Subcutaneous abdominal adipose tissue (tissue), 5 donors: ENCODE measurements around the gene MLLT6.

Experiments
- H3K27ac ChIP-seq: one replicate; pipeline ENCODE4 v1.7.0; 2013; ENCODE audit warnings: low read depth, mild to moderate bottlenecking, inconsistent platforms, low read length, moderate library complexity
- H3K27me3 ChIP-seq, 5 donors: one replicate each; pipeline ENCODE4 v1.7.0; 2013; ENCODE audit warnings: low read length in 5 of 5, inconsistent platforms in 1 of 5; ENCODE audit not compliant: control insufficient read depth in 5 of 5, insufficient read depth in 4 of 5
- H3K36me3 ChIP-seq, 5 donors: one replicate each; pipeline ENCODE4 v1.7.0; 2013; ENCODE audit warnings: low read length in 5 of 5; ENCODE audit not compliant: control insufficient read depth in 5 of 5, insufficient read depth in 5 of 5
- H3K4me1 ChIP-seq, 5 donors: one replicate each; pipeline ENCODE4 v1.7.0; 2013; ENCODE audit warnings: low read length in 5 of 5, mild to moderate bottlenecking in 3 of 5, moderate library complexity in 1 of 5; ENCODE audit not compliant: control insufficient read depth in 5 of 5, insufficient read depth in 5 of 5
- H3K4me3 ChIP-seq, 5 donors: one replicate each; pipeline ENCODE4 v1.7.0; 2013; ENCODE audit warnings: low read length in 5 of 5, low read depth in 1 of 5
- H3K9ac ChIP-seq, 5 donors: one replicate each; pipeline ENCODE4 v1.7.0; 2013; ENCODE audit warnings: low read length in 5 of 5, mild to moderate bottlenecking in 4 of 5, moderate library complexity in 3 of 5
- H3K9me3 ChIP-seq, 5 donors: one replicate each; pipeline ENCODE4 v1.7.0; 2013; ENCODE audit warnings: low read length in 5 of 5; ENCODE audit not compliant: control insufficient read depth in 5 of 5
- donor health status: healthy.
- donor health status: healthy.
- donor health status: healthy.
- donor health status: healthy.
- donor health status: healthy.

MLLT6 gene

GRCh38 chr17:38733982-38734973 lies 29.2 kb downstream of the MLLT6 start:
- no peak overlapping the region for H3K27ac ChIP-seq
- peaks cover 0 to 60% (median 42%) of the 10 kb centered on the region in 5 donors for H3K36me3 ChIP-seq
- no peak overlapping the region for H3K4me3 ChIP-seq
- H3K27me3 ChIP-seq = no peaks in the 10 kb centered on the region
- H3K4me1 ChIP-seq = peaks cover 7 to 40% (median 36%) of the 10 kb centered on the region in 5 donors
- H3K9me3 ChIP-seq = no peaks in the 10 kb centered on the region
- no peak overlapping the region for H3K9ac ChIP-seq

GRCh38 chr17:38735161-38735997 lies 30.3 kb downstream of the MLLT6 start:
- H3K27ac ChIP-seq = no peak overlapping the region
- H3K36me3 ChIP-seq = peaks cover 0 to 68% (median 50%) of the 10 kb centered on the region in 5 donors
- H3K27me3 ChIP-seq = no peaks in the 10 kb centered on the region
- H3K4me3 ChIP-seq = no peak overlapping the region
- H3K9ac ChIP-seq = no peak overlapping the region
- peaks cover 7 to 34% (median 30%) of the 10 kb centered on the region in 5 donors for H3K4me1 ChIP-seq
- H3K9me3 ChIP-seq = no peaks in the 10 kb centered on the region

DNA sequence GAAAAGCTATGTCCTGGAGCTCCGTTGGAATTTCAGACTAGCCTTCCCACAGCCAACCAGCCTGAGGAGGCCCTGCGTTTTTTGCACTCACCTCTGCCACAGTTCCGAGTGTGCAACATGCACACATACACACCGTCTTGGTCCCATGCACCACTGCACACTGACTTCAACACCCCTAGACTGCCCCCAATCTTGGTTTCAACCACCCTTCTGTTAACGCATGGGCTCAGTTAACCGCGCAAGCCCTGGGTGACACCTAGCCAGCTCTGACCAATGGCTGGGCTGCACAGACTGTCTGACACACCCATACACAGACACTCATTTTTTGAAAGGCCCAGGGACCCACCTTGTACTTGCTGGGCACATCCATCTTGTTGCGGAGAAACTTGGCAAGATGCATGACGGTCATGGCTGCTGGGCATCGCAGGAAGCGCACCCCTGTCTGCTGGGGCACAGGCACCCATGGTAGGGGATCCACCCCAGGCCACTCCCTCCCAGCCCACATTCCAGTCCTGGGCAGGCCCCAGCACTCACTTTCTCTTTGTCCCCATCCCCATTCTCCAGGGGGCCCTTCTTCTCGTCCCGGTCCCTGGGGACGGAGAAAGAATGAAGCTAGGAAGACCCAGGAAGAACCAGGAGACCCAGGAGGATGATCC lies 33.1 kb downstream of the MLLT6 start:
- Histone ChIP-seq H3K9ac (no peak overlapping the region), H3K9me3 (no peaks in the 10 kb centered on the region), H3K36me3 (peaks cover 0 to 54% (median 42%) of the 10 kb centered on the region in 5 donors), H3K27me3 (no peaks in the 10 kb centered on the region), H3K27ac (no peak overlapping the region), H3K4me1 (peaks cover 6 to 30% (median 22%) of the 10 kb centered on the region in 5 donors), H3K4me3 (no peak overlapping the region)

DNA sequence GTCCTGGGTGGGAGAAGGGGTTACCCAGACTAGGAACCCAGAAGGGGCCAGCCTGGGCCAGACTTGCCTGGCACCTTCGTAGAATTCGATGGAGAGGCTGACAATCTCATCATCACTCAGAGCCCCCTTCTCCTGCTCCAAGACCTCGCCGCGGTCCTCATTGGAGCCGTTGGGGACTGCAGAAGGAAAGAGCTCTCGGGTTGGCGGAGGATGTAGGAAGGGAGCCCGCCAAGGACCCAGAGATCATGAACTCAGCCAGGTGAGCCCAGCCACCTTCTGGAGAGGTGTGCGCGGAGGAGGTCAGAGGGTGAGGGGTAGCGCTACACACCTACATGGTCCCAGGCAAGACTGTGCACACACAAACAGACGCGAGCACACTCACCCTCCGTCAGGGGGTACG lies 33.6 kb downstream of the MLLT6 start:
- H3K9me3 ChIP-seq = no peaks in the 10 kb centered on the region
- no peak overlapping the region for H3K27ac ChIP-seq
- H3K4me3 ChIP-seq = no peak overlapping the region
- H3K9ac ChIP-seq = no peak overlapping the region
- H3K27me3 ChIP-seq = no peaks in the 10 kb centered on the region
- peaks cover 6 to 34% (median 22%) of the 10 kb centered on the region in 5 donors for H3K4me1 ChIP-seq
- peaks cover 0 to 49% (median 36%) of the 10 kb centered on the region in 5 donors for H3K36me3 ChIP-seq

GRCh38 chr17:38739305-38739704 lies 34.2 kb downstream of the MLLT6 start:
- no peak overlapping the region for H3K4me3 ChIP-seq
- H3K27ac ChIP-seq = no peak overlapping the region
- no peaks in the 10 kb centered on the region for H3K27me3 ChIP-seq
- H3K4me1 ChIP-seq = peaks cover 6 to 34% (median 22%) of the 10 kb centered on the region in 5 donors
- peaks cover 0 to 42% (median 30%) of the 10 kb centered on the region in 5 donors for H3K36me3 ChIP-seq
- no peaks in the 10 kb centered on the region for H3K9me3 ChIP-seq
- H3K9ac ChIP-seq = no peak overlapping the region

DNA sequence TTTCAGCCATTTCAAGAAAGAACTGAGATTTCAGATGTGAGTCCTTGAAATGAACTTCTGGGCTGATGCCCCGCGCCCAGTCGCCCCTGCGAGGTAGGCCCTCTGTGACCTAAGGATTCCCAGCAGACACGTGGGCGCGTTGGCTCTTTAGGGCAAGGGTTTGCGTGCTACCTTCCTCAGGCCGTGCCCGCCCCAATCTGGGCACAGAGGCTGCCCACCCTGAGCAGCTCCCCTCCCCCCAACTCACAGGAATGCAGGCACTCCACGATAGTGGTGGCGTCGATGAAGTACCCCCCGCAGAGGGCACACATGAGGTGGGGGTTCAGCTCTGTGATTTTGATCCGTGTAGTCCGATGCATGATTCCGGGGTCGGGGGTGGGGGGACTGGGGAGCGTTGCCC lies 35.0 kb downstream of the MLLT6 start:
- peaks cover 0 to 39% (median 28%) of the 10 kb centered on the region in 5 donors for H3K36me3 ChIP-seq
- H3K27ac ChIP-seq = no peak overlapping the region
- no peaks in the 10 kb centered on the region for H3K9me3 ChIP-seq
- peaks cover 6 to 34% (median 20%) of the 10 kb centered on the region in 5 donors for H3K4me1 ChIP-seq
- H3K9ac ChIP-seq = no peak overlapping the region
- H3K27me3 ChIP-seq = no peaks in the 10 kb centered on the region
- H3K4me3 ChIP-seq = no peak overlapping the region

DNA sequence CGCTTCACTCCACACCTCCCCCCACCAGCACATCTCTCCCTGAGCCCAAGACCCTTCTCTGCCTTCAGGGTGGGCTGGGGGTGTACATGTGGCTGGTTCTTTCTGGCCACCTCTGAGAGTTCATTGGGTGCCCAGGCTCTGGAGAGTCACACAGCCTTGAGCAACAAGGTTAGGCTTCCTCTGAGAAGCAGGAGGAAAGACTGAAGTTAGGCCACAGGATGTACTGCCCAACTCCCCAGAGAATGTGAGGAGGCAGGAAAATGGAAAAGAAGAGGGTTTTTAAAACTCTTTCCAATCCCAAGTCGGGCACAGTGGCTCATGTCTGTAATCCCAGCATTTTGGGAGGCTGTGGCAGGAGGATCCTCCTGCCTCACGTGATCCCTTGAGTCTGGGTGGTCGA lies 35.7 kb downstream of the MLLT6 start:
- H3K36me3 ChIP-seq = peaks cover 0 to 35% (median 25%) of the 10 kb centered on the region in 5 donors
- no peak overlapping the region for H3K9ac ChIP-seq
- H3K9me3 ChIP-seq = no peaks in the 10 kb centered on the region
- H3K4me3 ChIP-seq = no peak overlapping the region
- H3K27ac ChIP-seq = no peak overlapping the region
- peaks cover 0 to 2% (median 0%) of the 10 kb centered on the region in 5 donors for H3K27me3 ChIP-seq
- peaks cover 6 to 33% (median 17%) of the 10 kb centered on the region in 5 donors for H3K4me1 ChIP-seq

DNA sequence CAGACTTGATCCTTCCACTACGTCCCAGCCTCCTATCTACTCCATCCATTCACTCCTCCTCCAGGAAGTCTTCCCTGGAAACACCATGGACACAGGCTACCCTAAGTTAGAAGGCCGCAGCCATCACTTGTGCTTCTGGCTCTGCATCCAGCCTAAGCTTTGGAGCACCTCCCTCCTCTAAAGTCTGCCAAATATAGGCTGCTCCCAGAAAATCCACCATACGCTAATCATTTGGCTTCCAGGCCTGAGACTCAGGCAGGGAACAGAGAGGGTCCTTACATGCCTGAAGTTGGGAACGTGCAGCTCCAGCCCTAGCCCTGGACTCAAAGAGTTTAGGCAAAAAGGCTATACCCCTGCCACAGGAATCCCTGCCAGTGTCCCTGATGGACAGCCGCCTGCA lies 36.4 kb downstream of the MLLT6 start:
- Histone ChIP-seq H3K36me3 (peaks cover 0 to 30% (median 23%) of the 10 kb centered on the region in 5 donors), H3K27me3 (peaks cover 0 to 9% (median 3%) of the 10 kb centered on the region in 5 donors), H3K4me3 (no peak overlapping the region), H3K9ac (no peak overlapping the region), H3K27ac (no peak overlapping the region), H3K4me1 (peaks cover 7 to 39% (median 23%) of the 10 kb centered on the region in 5 donors), H3K9me3 (no peaks in the 10 kb centered on the region)

- Histone ChIP-seq H3K27ac (peak overlapping the region; percentile 41), H3K27me3 (peaks cover 0 to 12% (median 6%) of the 10 kb centered on the region in 5 donors), H3K9me3 (no peaks in the 10 kb centered on the region), H3K36me3 (peaks cover 0 to 28% (median 23%) of the 10 kb centered on the region in 5 donors), H3K9ac (peak overlapping the region in 1 of 5 donors; percentile 46), H3K4me1 (peaks cover 8 to 44% (median 28%) of the 10 kb centered on the region in 5 donors), H3K4me3 (no peak overlapping the region)
Observed at GRCh38 chr17:38741921-38742410, 36.9 kb downstream of the MLLT6 start.
